ENCODE data around the gene NRDE2. TPM values are rescaled to one million over a fixed set of nuclear protein-coding genes. Genes with fewer than 3 reads are reported as not detected.

The NRDE2 gene
- total RNA-seq, 1 experiment from 2014 or later: 16.5 TPM

- intact Hi-C loops (cut with micrococcal nuclease; ENCODE audit: unreplicated experiment): no loop called here
- POLR2A ChIA-PET: no interaction called here
- no peaks in the 10 kb centered on the region; the same call in 1 of the 2 replicates for H3K36me3 ChIP-seq (ENCODE audit: control insufficient read depth, insufficient read depth, low read length)
- no peak overlapping the region for H3K4me3 ChIP-seq (ENCODE audit: low read depth in 2 of 2, low read length in 2 of 2)
- CTCF ChIA-PET: no interaction called here
- TF ChIP-seq CTCF (IDR thresholded peaks at IDR 0.05) (no peak), TCF7L2 (IDR thresholded peaks at IDR 0.05; ENCODE audit: low read depth, low read length) (no peak), POLR2AphosphoS5 (IDR thresholded peaks at IDR 0.05; ENCODE audit: low read depth, low read length) (no peak), SIN3A (IDR thresholded peaks at IDR 0.05; ENCODE audit: borderline replicate concordance, insufficient read depth, low read depth, low read length) (no peak), REST (IDR thresholded peaks at IDR 0.05; ENCODE audit: insufficient read depth in 1 of 2, low read depth in 2 of 2, low read length in 1 of 2) (no peak)
- DNase-seq (ENCODE audit: low read depth, low spot score) (no peak), ATAC-seq (no peak)
- no peaks in the 10 kb centered on the region for H3K9me3 ChIP-seq (ENCODE audit: control insufficient read depth, insufficient read depth, low read depth, low read length)
- in situ Hi-C loops (cut with HindIII; ENCODE audit: low pct_unique_long_range_greater_than_20kb, low sequenced_read_pairs): no loop called here
- H3K27me3 ChIP-seq (ENCODE audit: control insufficient read depth, insufficient read depth, low read length): no peaks in the 10 kb centered on the region
- H3K4me1 ChIP-seq (ENCODE audit: control insufficient read depth, insufficient read depth, low read length): peaks cover 9% of the 10 kb centered on the region
- no TSS peak for BruUV-seq (replicated peaks)
- no peak overlapping the region for H3K27ac ChIP-seq (ENCODE audit: low read length)
Measured at GRCh38 chr14:90379106-90379505, 47.4 kb upstream of the NRDE2 start.

GRCh38 chr14:90378249-90378648 lies 46.5 kb upstream of the NRDE2 start:
- Histone ChIP-seq H3K27me3 (ENCODE audit: control insufficient read depth, insufficient read depth, low read length) (no peaks in the 10 kb centered on the region), H3K9me3 (ENCODE audit: control insufficient read depth, insufficient read depth, low read depth, low read length) (no peaks in the 10 kb centered on the region), H3K4me1 (ENCODE audit: control insufficient read depth, insufficient read depth, low read length) (peaks cover 7% of the 10 kb centered on the region), H3K4me3 (ENCODE audit: low read depth in 2 of 2, low read length in 2 of 2) (no peak overlapping the region), H3K36me3 (ENCODE audit: control insufficient read depth, insufficient read depth, low read length) (no peaks in the 10 kb centered on the region; the same call in 1 of the 2 replicates), H3K27ac (ENCODE audit: low read length) (no peak overlapping the region)
- ATAC-seq (no peak), DNase-seq (ENCODE audit: low read depth, low spot score) (no peak)
- in situ Hi-C loops (cut with HindIII; ENCODE audit: low pct_unique_long_range_greater_than_20kb, low sequenced_read_pairs): no loop called here
- BruUV-seq (replicated peaks): no TSS peak
- POLR2A ChIA-PET: no interaction called here
- CTCF ChIA-PET: no interaction called here
- TF ChIP-seq TCF7L2 (IDR thresholded peaks at IDR 0.05; ENCODE audit: low read depth, low read length) (no peak), CTCF (IDR thresholded peaks at IDR 0.05) (no peak), SIN3A (IDR thresholded peaks at IDR 0.05; ENCODE audit: borderline replicate concordance, insufficient read depth, low read depth, low read length) (no peak), POLR2AphosphoS5 (IDR thresholded peaks at IDR 0.05; ENCODE audit: low read depth, low read length) (no peak), REST (IDR thresholded peaks at IDR 0.05; ENCODE audit: insufficient read depth in 1 of 2, low read depth in 2 of 2, low read length in 1 of 2) (no peak)
- intact Hi-C loops (cut with micrococcal nuclease; ENCODE audit: unreplicated experiment): no loop called here
